ENCODE results near the gene UST. TPM values are rescaled to one million over a fixed set of nuclear protein-coding genes. Genes with fewer than 3 reads are reported as not detected.

Gene UST
- polyA plus RNA-seq, 1 donor from 2014 or later, result 7.5 TPM

GRCh38 chr6:148985499-148985898 is 238.7 kb downstream of the UST start:
- Histone ChIP-seq H3F3A (ENCODE audit: insufficient read depth, low read length, poor library complexity, severe bottlenecking) (no peaks in the 10 kb centered on the region), H2AFZ (ENCODE audit: low read depth, low read length) (no peak overlapping the region), H3K9ac (ENCODE audit: low read length) (no peak overlapping the region), H3K9me2 (ENCODE audit: insufficient read depth, low read length) (no peaks in the 10 kb centered on the region), H4K20me1 (ENCODE audit: insufficient read depth) (no peaks in the 10 kb centered on the region), H3K27ac (ENCODE audit: low read length) (no peak overlapping the region), H3K27me3 (ENCODE audit: insufficient read depth, low read depth, low read length) (no peaks in the 10 kb centered on the region), H3K79me2 (replicated peaks; ENCODE audit: insufficient read depth, low read length) (no peaks in the 10 kb centered on the region), H3K4me2 (ENCODE audit: low read length) (no peak overlapping the region), H3K36me3 (ENCODE audit: insufficient read depth, low read length) (no peaks in the 10 kb centered on the region), H3K9me3 (ENCODE audit: low read length) (no peaks in the 10 kb centered on the region), H3K4me3 (ENCODE audit: low read length) (no peak overlapping the region)
- TF ChIP-seq CTCF (IDR thresholded peaks at IDR 0.05; ENCODE audit: poor library complexity, severe bottlenecking), result no peak

GRCh38 chr6:148986608-148987007 is 239.8 kb downstream of the UST start:
- Histone ChIP-seq H3K27ac (ENCODE audit: low read length) (no peak overlapping the region), H3K79me2 (replicated peaks; ENCODE audit: insufficient read depth, low read length) (no peaks in the 10 kb centered on the region), H3K27me3 (ENCODE audit: insufficient read depth, low read depth, low read length) (no peaks in the 10 kb centered on the region), H3K4me3 (ENCODE audit: low read length) (no peak overlapping the region), H3F3A (ENCODE audit: insufficient read depth, low read length, poor library complexity, severe bottlenecking) (no peaks in the 10 kb centered on the region), H3K9me3 (ENCODE audit: low read length) (no peaks in the 10 kb centered on the region), H3K9me2 (ENCODE audit: insufficient read depth, low read length) (no peaks in the 10 kb centered on the region), H3K9ac (ENCODE audit: low read length) (no peak overlapping the region), H4K20me1 (ENCODE audit: insufficient read depth) (no peaks in the 10 kb centered on the region), H3K4me2 (ENCODE audit: low read length) (no peak overlapping the region), H2AFZ (ENCODE audit: low read depth, low read length) (no peak overlapping the region), H3K36me3 (ENCODE audit: insufficient read depth, low read length) (no peaks in the 10 kb centered on the region)
- TF ChIP-seq REST (IDR thresholded peaks at IDR 0.05; ENCODE audit: borderline replicate concordance) (no peak), CTCF (IDR thresholded peaks at IDR 0.05; ENCODE audit: poor library complexity, severe bottlenecking) (no peak), MXI1 (conservative IDR thresholded peaks at IDR 0.05; ENCODE audit: poor library complexity, severe bottlenecking) (no peak), TAF1 (IDR thresholded peaks at IDR 0.05; ENCODE audit: low read depth) (no peak), SMC3 (conservative IDR thresholded peaks at IDR 0.05; ENCODE audit: poor library complexity) (no peak), EZH2 (IDR thresholded peaks at IDR 0.05; ENCODE audit: borderline replicate concordance, insufficient read depth, low read length, poor library complexity, severe bottlenecking) (no peak)
